GM23338 (cell line): Measurements from ENCODE around the gene MYH10. TPM values are rescaled to one million over a fixed set of nuclear protein-coding genes. Genes with fewer than 3 reads are reported as not detected.

Experiments used
- ATAC-seq: fragments of 200-7000 bp; cut with Tn5 transposase; 3 replicates; pipeline ENCODE4 v1.9.1; 2020
- DNase-seq: peaks from one replicate; pipeline ENCODE4 v3.0.0-alpha.2; 2015; ENCODE audit warnings: low spot score
- H2AFZ ChIP-seq: fragments of 200-600 bp; sonication (generic); 2 replicates; pipeline ENCODE4 v1.8.0; 2016; ENCODE audit warnings: antibody characterized with exemption, mild to moderate bottlenecking, moderate library complexity
- H3F3A ChIP-seq: fragments of 200-600 bp; sonication (generic); replicated peaks from 2 replicates; pipeline ENCODE4 v1.8.0; 2017; ENCODE audit warnings: antibody characterized with exemption, mixed run types, low read depth
- H3K27ac ChIP-seq: fragments of 200-600 bp; sonication (generic); 2 replicates; pipeline ENCODE4 v1.6.1; 2016; ENCODE audit warnings: low read depth
- H3K27me3 ChIP-seq: fragments of 200-600 bp; sonication (generic); 2 replicates; pipeline ENCODE4 v1.8.0; 2016; ENCODE audit warnings: mild to moderate bottlenecking, mixed run types, moderate library complexity; ENCODE audit not compliant: insufficient read depth
- H3K36me3 ChIP-seq: fragments of 200-600 bp; sonication (generic); 2 replicates; pipeline ENCODE4 v1.8.0; 2016; ENCODE audit warnings: mild to moderate bottlenecking; ENCODE audit not compliant: insufficient read depth
- H3K4me1 ChIP-seq: fragments of 200-600 bp; sonication (generic); 2 replicates; pipeline ENCODE4 v1.8.0; 2016; ENCODE audit warnings: mild to moderate bottlenecking, moderate library complexity; ENCODE audit not compliant: insufficient read depth
- H3K4me2 ChIP-seq: fragments of 200-600 bp; sonication (generic); 2 replicates; pipeline ENCODE4 v1.7.1; 2017; ENCODE audit warnings: mixed run types
- H3K4me3 ChIP-seq: fragments of 200-600 bp; sonication (generic); 2 replicates; pipeline ENCODE4 v1.6.1; 2016; ENCODE audit warnings: mixed run types
- H3K79me2 ChIP-seq: fragments of 200-600 bp; sonication (generic); replicated peaks from 2 replicates; pipeline ENCODE4 v1.8.0; 2017; ENCODE audit warnings: mild to moderate bottlenecking; ENCODE audit not compliant: insufficient read depth
- H3K9me2 ChIP-seq: fragments of 200-600 bp; sonication (generic); 2 replicates; pipeline ENCODE4 v1.8.0; 2017; ENCODE audit not compliant: insufficient read depth
- H4K20me1 ChIP-seq: fragments of 200-600 bp; sonication (generic); replicated peaks from 2 replicates; pipeline ENCODE4 v1.8.0; 2017; ENCODE audit warnings: mild to moderate bottlenecking; ENCODE audit not compliant: insufficient read depth
- H3K27ac Mint-ChIP-seq: 2 replicates; pipeline ENCODE4 v1.8.0; 2020; ENCODE audit warnings: inconsistent platforms, mild to moderate bottlenecking, moderate library complexity, mixed read lengths
- H3K27me3 Mint-ChIP-seq: 3 replicates; pipeline ENCODE4 v1.8.0; 2022; ENCODE audit warnings: low read depth, mild to moderate bottlenecking, moderate library complexity, mixed read lengths, inconsistent platforms; ENCODE audit not compliant: insufficient read depth, poor library complexity
- H3K36me3 Mint-ChIP-seq: 3 replicates; pipeline ENCODE4 v1.8.0; 2021; ENCODE audit warnings: low read depth, mild to moderate bottlenecking, inconsistent platforms, moderate library complexity, mixed read lengths
- H3K4me1 Mint-ChIP-seq: 3 replicates; pipeline ENCODE4 v1.8.0; 2020; ENCODE audit warnings: mild to moderate bottlenecking, inconsistent platforms, mixed read lengths
- H3K4me3 Mint-ChIP-seq: 3 replicates; pipeline ENCODE4 v1.8.0; 2021; ENCODE audit warnings: moderate library complexity, mild to moderate bottlenecking, inconsistent platforms, mixed read lengths
- H3K9me3 Mint-ChIP-seq: 3 replicates; pipeline ENCODE4 v1.8.0; 2020; ENCODE audit warnings: moderate library complexity, mild to moderate bottlenecking, inconsistent platforms, mixed read lengths
- CREB1 ChIP-seq: fragments of 250-450 bp; sonication (Bioruptor Pico); IDR thresholded peaks from 2 replicates; pipeline ENCODE4 v1.5.0; 2020; ENCODE audit warnings: low read depth, mild to moderate bottlenecking, moderate library complexity
- EZH2 ChIP-seq: fragments of 200-600 bp; sonication (generic); IDR thresholded peaks from one replicate; pipeline ENCODE4 v1.8.0; 2017; ENCODE audit warnings: antibody characterized with exemption, mild to moderate bottlenecking, low read depth; ENCODE audit not compliant: unreplicated experiment
- JUNB ChIP-seq: IDR thresholded peaks from one replicate; pipeline ENCODE4 v1.6.1; 2016; ENCODE audit warnings: antibody characterized with exemption; ENCODE audit not compliant: unreplicated experiment
- NANOG ChIP-seq: IDR thresholded peaks from 2 replicates; pipeline ENCODE4 v1.6.1; 2016; ENCODE audit warnings: antibody characterized with exemption, borderline replicate concordance
- POLR2AphosphoS5 ChIP-seq: IDR thresholded peaks from 2 replicates; pipeline ENCODE4 v1.6.1; 2016; ENCODE audit warnings: antibody characterized with exemption, low read depth
- STAT1 ChIP-seq: IDR thresholded peaks from one replicate; pipeline ENCODE4 v1.6.1; 2016; ENCODE audit warnings: antibody characterized with exemption; ENCODE audit not compliant: unreplicated experiment
- ZNF331 ChIP-seq: fragments of 250-450 bp; sonication (Bioruptor Pico); IDR thresholded peaks from 2 replicates; pipeline ENCODE4 v1.5.0; 2020; ENCODE audit warnings: low read depth, mild to moderate bottlenecking, moderate library complexity
- polyA plus RNA-seq: library from polyadenylated mRNA; unstranded; fragments of >200 nt; fragmentation: Nextera tagmentation; extraction: Ambion mirVana; gene quantifications from 2 replicates; pipeline ENCODE4 v1.2.1, GENCODE V29; 2016
- total RNA-seq: library from RNA; depleted of rRNA; stranded (reverse); fragments of >200 nt; shearing (Covaris generic); gene quantifications from 2 replicates; pipeline ENCODE4 v1.2.3, GENCODE V29; 2014
- TF ChIP-seq, protein P1 (sequence below): fragments of 250-450 bp; sonication (Bioruptor Pico); IDR thresholded peaks from 2 replicates; pipeline ENCODE4 v1.5.0; 2020; ENCODE audit warnings: mild to moderate bottlenecking, moderate library complexity
- TF ChIP-seq, protein P2 (sequence below), 2 experiments: fragments of 200-600 bp in 1 of 2; sonication (generic) in 1 of 2; conservative IDR thresholded peaks; 2 replicates each; pipeline versions ENCODE4 v1.5.1 to v1.6.1; 2016 to 2017; ENCODE audit warnings: antibody characterized with exemption in 2 of 2, low read depth in 2 of 2, mild to moderate bottlenecking in 2 of 2, moderate library complexity in 1 of 2
- TF ChIP-seq, protein P3 (sequence below): IDR thresholded peaks from one replicate; pipeline ENCODE4 v1.6.1; 2018; ENCODE audit warnings: antibody characterized with exemption; ENCODE audit not compliant: unreplicated experiment

The MYH10 gene
- total and polyA plus RNA-seq, 2 experiments from 2014 or later: 89.5 to 230 TPM

DNA sequence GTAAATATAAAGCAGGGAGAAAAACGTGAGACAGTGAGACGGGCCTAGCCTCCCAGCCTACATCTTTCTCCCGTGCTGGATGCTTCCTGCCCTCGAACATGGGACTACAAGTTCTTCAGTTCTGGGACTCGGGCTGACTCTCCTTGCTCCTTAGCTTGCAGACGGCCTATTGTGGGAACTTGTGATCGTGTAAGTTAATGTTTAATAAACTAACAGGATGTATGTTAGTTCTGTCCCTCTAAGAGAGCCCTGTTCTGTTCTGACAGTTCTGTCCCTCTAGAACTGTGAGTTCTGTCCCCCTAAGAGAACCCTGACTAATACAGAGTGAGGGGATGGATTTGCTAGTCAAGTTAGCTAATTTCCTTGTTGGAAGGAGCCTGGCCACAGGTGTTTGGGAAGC, 16.7 kb upstream of the MYH10 start:
- Histone ChIP-seq H3K79me2 (no peaks in the 10 kb centered on the region), H2AFZ (no peak overlapping the region), H4K20me1 (no peaks in the 10 kb centered on the region), H3K9me2 (no peaks in the 10 kb centered on the region), H3K27me3 (no peaks in the 10 kb centered on the region), H3K27ac (no peak overlapping the region), H3K4me2 (no peak overlapping the region), H3K4me1 (peaks cover 9% of the 10 kb centered on the region), H3F3A (no peaks in the 10 kb centered on the region), H3K36me3 (no peaks in the 10 kb centered on the region), H3K4me3 (no peak overlapping the region)
- DNase-seq: no peak
- no peaks in the 10 kb centered on the region for H3K9me3 Mint-ChIP-seq
- H3K36me3 Mint-ChIP-seq: no peaks in the 10 kb centered on the region
- no peak for ATAC-seq
- H3K4me1 Mint-ChIP-seq: peaks cover 10% of the 10 kb centered on the region
- TF ChIP-seq, protein P1, sequence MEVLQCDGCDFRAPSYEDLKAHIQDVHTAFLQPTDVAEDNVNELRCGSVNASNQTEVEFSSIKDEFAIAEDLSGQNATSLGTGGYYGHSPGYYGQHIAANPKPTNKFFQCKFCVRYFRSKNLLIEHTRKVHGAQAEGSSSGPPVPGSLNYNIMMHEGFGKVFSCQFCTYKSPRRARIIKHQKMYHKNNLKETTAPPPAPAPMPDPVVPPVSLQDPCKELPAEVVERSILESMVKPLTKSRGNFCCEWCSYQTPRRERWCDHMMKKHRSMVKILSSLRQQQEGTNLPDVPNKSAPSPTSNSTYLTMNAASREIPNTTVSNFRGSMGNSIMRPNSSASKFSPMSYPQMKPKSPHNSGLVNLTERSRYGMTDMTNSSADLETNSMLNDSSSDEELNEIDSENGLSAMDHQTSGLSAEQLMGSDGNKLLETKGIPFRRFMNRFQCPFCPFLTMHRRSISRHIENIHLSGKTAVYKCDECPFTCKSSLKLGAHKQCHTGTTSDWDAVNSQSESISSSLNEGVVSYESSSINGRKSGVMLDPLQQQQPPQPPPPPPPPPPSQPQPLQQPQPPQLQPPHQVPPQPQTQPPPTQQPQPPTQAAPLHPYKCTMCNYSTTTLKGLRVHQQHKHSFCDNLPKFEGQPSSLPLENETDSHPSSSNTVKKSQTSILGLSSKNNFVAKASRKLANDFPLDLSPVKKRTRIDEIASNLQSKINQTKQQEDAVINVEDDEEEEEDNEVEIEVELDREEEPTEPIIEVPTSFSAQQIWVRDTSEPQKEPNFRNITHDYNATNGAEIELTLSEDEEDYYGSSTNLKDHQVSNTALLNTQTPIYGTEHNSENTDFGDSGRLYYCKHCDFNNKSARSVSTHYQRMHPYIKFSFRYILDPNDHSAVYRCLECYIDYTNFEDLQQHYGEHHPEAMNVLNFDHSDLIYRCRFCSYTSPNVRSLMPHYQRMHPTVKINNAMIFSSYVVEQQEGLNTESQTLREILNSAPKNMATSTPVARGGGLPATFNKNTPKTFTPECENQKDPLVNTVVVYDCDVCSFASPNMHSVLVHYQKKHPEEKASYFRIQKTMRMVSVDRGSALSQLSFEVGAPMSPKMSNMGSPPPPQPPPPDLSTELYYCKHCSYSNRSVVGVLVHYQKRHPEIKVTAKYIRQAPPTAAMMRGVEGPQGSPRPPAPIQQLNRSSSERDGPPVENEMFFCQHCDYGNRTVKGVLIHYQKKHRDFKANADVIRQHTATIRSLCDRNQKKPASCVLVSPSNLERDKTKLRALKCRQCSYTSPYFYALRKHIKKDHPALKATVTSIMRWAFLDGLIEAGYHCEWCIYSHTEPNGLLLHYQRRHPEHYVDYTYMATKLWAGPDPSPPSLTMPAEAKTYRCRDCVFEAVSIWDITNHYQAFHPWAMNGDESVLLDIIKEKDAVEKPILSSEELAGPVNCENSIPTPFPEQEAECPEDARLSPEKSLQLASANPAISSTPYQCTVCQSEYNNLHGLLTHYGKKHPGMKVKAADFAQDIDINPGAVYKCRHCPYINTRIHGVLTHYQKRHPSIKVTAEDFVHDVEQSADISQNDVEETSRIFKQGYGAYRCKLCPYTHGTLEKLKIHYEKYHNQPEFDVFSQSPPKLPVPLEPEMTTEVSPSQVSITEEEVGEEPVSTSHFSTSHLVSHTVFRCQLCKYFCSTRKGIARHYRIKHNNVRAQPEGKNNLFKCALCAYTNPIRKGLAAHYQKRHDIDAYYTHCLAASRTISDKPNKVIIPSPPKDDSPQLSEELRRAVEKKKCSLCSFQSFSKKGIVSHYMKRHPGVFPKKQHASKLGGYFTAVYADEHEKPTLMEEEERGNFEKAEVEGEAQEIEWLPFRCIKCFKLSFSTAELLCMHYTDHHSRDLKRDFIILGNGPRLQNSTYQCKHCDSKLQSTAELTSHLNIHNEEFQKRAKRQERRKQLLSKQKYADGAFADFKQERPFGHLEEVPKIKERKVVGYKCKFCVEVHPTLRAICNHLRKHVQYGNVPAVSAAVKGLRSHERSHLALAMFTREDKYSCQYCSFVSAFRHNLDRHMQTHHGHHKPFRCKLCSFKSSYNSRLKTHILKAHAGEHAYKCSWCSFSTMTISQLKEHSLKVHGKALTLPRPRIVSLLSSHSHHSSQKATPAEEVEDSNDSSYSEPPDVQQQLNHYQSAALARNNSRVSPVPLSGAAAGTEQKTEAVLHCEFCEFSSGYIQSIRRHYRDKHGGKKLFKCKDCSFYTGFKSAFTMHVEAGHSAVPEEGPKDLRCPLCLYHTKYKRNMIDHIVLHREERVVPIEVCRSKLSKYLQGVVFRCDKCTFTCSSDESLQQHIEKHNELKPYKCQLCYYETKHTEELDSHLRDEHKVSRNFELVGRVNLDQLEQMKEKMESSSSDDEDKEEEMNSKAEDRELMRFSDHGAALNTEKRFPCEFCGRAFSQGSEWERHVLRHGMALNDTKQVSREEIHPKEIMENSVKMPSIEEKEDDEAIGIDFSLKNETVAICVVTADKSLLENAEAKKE (CRISPR knock-in tag): no peak
- no peak for TF ChIP-seq STAT1
- TF ChIP-seq NANOG: no peak
- no peak for TF ChIP-seq JUNB
- TF ChIP-seq ZNF331 (CRISPR knock-in tag): no peak
- TF ChIP-seq, protein P2, sequence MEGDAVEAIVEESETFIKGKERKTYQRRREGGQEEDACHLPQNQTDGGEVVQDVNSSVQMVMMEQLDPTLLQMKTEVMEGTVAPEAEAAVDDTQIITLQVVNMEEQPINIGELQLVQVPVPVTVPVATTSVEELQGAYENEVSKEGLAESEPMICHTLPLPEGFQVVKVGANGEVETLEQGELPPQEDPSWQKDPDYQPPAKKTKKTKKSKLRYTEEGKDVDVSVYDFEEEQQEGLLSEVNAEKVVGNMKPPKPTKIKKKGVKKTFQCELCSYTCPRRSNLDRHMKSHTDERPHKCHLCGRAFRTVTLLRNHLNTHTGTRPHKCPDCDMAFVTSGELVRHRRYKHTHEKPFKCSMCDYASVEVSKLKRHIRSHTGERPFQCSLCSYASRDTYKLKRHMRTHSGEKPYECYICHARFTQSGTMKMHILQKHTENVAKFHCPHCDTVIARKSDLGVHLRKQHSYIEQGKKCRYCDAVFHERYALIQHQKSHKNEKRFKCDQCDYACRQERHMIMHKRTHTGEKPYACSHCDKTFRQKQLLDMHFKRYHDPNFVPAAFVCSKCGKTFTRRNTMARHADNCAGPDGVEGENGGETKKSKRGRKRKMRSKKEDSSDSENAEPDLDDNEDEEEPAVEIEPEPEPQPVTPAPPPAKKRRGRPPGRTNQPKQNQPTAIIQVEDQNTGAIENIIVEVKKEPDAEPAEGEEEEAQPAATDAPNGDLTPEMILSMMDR (conservative IDR thresholded peaks at IDR 0.05; ENCODE audit: low read depth in 2 of 2): no peak
- TF ChIP-seq, protein P3, sequence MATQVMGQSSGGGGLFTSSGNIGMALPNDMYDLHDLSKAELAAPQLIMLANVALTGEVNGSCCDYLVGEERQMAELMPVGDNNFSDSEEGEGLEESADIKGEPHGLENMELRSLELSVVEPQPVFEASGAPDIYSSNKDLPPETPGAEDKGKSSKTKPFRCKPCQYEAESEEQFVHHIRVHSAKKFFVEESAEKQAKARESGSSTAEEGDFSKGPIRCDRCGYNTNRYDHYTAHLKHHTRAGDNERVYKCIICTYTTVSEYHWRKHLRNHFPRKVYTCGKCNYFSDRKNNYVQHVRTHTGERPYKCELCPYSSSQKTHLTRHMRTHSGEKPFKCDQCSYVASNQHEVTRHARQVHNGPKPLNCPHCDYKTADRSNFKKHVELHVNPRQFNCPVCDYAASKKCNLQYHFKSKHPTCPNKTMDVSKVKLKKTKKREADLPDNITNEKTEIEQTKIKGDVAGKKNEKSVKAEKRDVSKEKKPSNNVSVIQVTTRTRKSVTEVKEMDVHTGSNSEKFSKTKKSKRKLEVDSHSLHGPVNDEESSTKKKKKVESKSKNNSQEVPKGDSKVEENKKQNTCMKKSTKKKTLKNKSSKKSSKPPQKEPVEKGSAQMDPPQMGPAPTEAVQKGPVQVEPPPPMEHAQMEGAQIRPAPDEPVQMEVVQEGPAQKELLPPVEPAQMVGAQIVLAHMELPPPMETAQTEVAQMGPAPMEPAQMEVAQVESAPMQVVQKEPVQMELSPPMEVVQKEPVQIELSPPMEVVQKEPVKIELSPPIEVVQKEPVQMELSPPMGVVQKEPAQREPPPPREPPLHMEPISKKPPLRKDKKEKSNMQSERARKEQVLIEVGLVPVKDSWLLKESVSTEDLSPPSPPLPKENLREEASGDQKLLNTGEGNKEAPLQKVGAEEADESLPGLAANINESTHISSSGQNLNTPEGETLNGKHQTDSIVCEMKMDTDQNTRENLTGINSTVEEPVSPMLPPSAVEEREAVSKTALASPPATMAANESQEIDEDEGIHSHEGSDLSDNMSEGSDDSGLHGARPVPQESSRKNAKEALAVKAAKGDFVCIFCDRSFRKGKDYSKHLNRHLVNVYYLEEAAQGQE: no peak
- no peak for TF ChIP-seq EZH2
- no peak for TF ChIP-seq POLR2AphosphoS5
- no peak for TF ChIP-seq CREB1 (CRISPR knock-in tag)
- H3K27ac Mint-ChIP-seq: no peak overlapping the region
- no peak overlapping the region for H3K4me3 Mint-ChIP-seq
- no peaks in the 10 kb centered on the region for H3K27me3 Mint-ChIP-seq
